Measurements from ENCODE around the gene CRY1.
"Not testable (repeated sequence)": the region's sequence is repeated elsewhere in the genome, so short reads cannot be mapped to it uniquely, and the experiment has no call there.

Gene CRY1

DNA sequence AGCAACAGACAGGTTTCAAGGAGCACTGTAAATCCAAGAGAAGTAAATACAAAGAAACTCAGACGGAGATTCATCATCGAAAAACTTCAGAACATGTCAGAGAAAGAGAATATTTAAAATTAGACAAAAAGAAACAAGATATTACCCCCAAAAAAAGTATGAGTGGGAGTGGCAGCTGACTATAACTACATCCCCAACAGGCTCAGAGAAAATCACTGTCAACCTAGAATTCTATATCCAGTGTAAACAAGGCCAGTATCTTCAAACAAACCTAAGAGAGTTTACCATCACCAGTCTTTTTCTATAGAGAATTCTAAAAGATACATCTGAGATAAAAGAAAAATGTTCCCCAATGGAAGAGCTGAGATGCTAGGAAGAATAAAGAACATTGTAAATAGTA, 39.6 kb downstream of the CRY1 start:
- Mint-ChIP-seq H3K4me3 (no peak overlapping the region), H3K4me1 (no peaks in the 10 kb centered on the region), H3K27me3 (no peaks in the 10 kb centered on the region), H3K27ac (no peak overlapping the region), H3K36me3 (peaks cover 20% of the 10 kb centered on the region), H3K9me3 (peaks cover 22% of the 10 kb centered on the region)
- ATAC-seq, result no peak

GRCh38 chr12:107045186-107045585, 48.2 kb downstream of the CRY1 start:
- H3K9me3 Mint-ChIP-seq, result peaks cover 25% of the 10 kb centered on the region
- H3K4me3 Mint-ChIP-seq, result no peak overlapping the region
- H3K4me1 Mint-ChIP-seq, result no peaks in the 10 kb centered on the region
- H3K27ac Mint-ChIP-seq, result no peak overlapping the region
- peaks cover 20% of the 10 kb centered on the region for H3K27me3 Mint-ChIP-seq
- ATAC-seq, result no peak
- H3K36me3 Mint-ChIP-seq, result peaks cover 11% of the 10 kb centered on the region

DNA sequence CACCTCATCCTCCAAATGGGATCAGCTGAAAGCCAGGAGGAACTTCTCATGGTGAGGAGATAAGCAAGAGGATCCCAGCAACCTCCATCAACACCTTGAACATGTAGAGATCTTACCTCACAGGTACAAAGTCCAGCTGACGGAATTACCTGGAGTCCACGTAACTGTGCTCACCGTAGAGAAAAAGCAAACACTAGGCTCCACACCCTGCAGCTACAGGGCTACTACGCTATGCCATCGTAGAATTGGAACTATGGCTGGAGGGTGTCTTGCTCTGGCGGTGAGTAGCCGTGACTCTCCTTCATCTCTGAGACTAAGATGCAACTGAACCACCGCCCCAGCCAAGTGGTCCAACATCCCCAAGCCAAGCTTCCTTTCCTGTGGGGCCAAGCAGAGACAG, 50.5 kb downstream of the CRY1 start:
- no peak for ATAC-seq
- Mint-ChIP-seq H3K4me3 (no peak overlapping the region), H3K4me1 (no peaks in the 10 kb centered on the region), H3K36me3 (peaks cover 12% of the 10 kb centered on the region), H3K27ac (no peak overlapping the region), H3K9me3 (peaks cover 16% of the 10 kb centered on the region), H3K27me3 (peaks cover 30% of the 10 kb centered on the region)

GRCh38 chr12:107035733-107036132, 57.6 kb downstream of the CRY1 start:
- no peaks in the 10 kb centered on the region for H3K9me3 Mint-ChIP-seq
- H3K27me3 Mint-ChIP-seq, result peaks cover 9% of the 10 kb centered on the region
- H3K4me3 Mint-ChIP-seq, result no peak overlapping the region
- H3K27ac Mint-ChIP-seq, result no peak overlapping the region
- peaks cover 7% of the 10 kb centered on the region for H3K36me3 Mint-ChIP-seq
- H3K4me1 Mint-ChIP-seq, result no peaks in the 10 kb centered on the region
- no peak for ATAC-seq

DNA sequence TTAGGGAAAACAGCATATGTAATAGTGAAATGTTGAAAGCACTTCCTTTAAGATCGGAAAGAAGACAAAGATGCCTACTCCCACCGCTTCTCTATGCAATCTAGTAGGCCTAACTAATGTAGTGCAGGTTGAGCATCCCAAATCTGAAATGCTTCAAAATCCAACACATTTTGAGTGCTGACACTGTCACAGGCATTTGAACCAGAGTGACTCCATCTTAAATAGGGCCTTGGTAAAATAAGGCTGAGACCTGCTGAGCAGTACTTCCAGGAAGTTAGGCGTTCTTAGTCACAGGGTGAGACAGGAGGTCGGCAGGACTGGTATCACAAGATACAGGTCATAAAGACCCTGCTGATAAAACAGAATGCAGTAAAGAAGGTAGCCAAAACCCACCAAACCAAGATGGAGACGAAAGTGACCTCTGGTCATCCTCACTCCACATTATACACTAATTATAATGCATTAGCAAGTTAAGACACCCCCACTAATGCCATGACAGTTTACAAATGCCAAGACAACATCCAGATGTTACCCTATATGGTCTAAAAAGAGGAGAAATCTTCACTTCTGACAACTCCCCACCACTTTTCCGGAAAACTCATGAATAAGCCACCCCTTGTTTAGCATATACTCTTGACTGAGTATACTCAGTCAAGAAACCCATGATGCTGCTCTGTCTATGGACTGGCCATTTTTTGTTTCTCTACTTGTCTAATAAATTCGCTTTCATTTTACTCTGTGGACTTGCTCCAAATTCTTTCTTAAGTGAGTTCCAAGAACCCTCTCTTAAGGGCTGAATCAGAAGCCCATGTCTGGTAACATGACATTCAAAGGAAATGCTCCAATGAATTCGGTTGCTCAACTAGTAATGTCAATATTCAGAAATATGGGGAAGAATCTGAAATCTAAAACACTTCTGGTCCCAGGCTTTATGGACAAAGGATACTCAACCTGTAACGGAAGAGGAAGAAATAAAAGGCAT, 59.3 kb downstream of the CRY1 start:
- ATAC-seq, result no peak
- no peaks in the 10 kb centered on the region for H3K4me1 Mint-ChIP-seq
- H3K36me3 Mint-ChIP-seq, result peaks cover 7% of the 10 kb centered on the region
- H3K27me3 Mint-ChIP-seq, result peaks cover 9% of the 10 kb centered on the region
- no peaks in the 10 kb centered on the region for H3K9me3 Mint-ChIP-seq
- H3K27ac Mint-ChIP-seq, result no peak overlapping the region
- no peak overlapping the region for H3K4me3 Mint-ChIP-seq

DNA sequence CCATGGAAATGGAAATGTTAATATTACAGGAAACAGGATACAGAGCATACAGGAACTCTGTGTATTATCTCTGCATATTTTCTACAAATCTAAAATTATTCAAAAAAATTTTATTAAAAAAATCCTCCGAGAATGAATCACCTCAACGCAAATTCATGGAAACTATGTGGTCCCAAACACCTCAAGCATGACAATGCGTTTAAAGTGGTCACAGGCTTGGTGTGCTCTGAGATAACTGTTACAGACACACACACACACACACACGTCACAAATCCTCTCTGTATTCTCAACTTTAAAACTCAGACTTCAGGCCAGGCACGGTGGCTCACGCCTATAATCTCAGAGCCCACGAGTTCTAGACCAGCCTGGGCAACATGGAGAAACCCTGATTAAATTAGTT, 61.1 kb downstream of the CRY1 start:
- no peaks in the 10 kb centered on the region for H3K36me3 Mint-ChIP-seq
- H3K27ac Mint-ChIP-seq, result no peak overlapping the region
- no peaks in the 10 kb centered on the region for H3K4me1 Mint-ChIP-seq
- H3K9me3 Mint-ChIP-seq, result no peaks in the 10 kb centered on the region
- H3K27me3 Mint-ChIP-seq, result no peaks in the 10 kb centered on the region
- no peak overlapping the region for H3K4me3 Mint-ChIP-seq
- ATAC-seq, result no peak

GRCh38 chr12:107031061-107031460, 62.3 kb downstream of the CRY1 start:
- no peaks in the 10 kb centered on the region for H3K4me1 Mint-ChIP-seq

GRCh38 chr12:107029081-107029480, 64.3 kb downstream of the CRY1 start:
- Mint-ChIP-seq H3K9me3 (no peaks in the 10 kb centered on the region), H3K27ac (no peak overlapping the region), H3K36me3 (no peaks in the 10 kb centered on the region), H3K27me3 (no peaks in the 10 kb centered on the region), H3K4me1 (no peaks in the 10 kb centered on the region), H3K4me3 (no peak overlapping the region)
- no peak for ATAC-seq

More at GRCh38 chr12:107031061-107031460, 62.3 kb downstream of the CRY1 start:
- Mint-ChIP-seq H3K36me3 (no peaks in the 10 kb centered on the region), H3K27me3 (no peaks in the 10 kb centered on the region), H3K9me3 (no peaks in the 10 kb centered on the region), H3K4me3 (no peak overlapping the region), H3K27ac (no peak overlapping the region)
- ATAC-seq, result no peak

DNA sequence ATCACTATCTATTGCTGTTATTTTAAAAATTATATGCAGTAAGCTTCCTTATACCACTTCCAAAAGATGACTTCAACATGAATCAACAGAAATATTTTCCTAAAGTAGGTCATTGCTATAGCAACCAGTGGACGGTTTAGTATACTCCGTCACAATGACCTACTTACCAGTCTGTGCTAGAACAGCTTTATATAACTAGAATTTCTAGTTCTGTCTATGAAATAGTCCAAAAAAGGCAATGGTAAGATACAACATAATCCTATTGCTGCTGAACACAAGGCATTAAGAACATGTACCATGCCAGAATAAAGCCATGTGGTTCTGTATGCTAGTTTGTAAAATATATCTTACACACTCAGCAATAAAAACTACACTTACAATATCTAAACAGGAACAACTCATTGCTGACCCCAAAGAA, 65.7 kb downstream of the CRY1 start:
- H3K4me3 Mint-ChIP-seq, result no peak overlapping the region
- H3K27me3 Mint-ChIP-seq, result no peaks in the 10 kb centered on the region
- ATAC-seq, result no peak
- no peak overlapping the region for H3K27ac Mint-ChIP-seq
- no peaks in the 10 kb centered on the region for H3K4me1 Mint-ChIP-seq
- no peaks in the 10 kb centered on the region for H3K9me3 Mint-ChIP-seq
- H3K36me3 Mint-ChIP-seq, result no peaks in the 10 kb centered on the region

DNA sequence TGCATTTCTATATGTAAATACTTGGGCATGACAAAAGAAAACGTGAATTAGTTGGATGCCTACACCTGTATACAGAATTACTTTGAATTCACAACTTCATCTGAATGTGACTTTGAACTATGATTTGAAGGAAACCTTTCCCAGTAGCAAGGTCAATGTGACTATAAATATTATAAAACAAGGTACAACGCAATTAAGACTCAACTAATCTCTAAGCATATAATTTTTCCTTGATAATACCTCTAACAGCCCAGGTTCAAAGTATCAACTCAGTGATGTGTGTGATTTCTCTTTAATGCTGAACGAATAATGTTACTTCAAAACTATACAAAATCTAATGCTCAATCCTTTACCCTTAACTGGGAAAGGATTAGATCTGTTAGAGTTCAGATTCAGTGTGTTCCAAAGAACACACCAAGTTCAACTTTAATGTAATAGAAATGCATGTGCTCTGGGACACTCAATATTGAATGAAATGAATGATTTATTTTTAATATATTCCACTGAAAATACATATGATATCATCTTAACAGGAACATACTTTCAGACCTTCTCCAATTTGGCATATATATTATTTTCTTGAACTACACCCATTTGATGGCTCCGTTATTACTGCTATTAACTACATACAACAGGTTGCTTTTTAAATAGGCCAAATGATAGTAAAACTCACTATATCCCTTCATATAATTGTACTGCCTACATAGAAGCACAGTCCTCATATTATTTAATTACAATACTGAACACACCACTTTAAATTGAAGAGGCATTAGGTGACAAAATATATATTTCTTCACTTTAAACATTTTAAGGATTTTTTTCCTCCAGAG, 66.3 kb downstream of the CRY1 start:
- Mint-ChIP-seq H3K27ac (no peak overlapping the region), H3K4me3 (no peak overlapping the region), H3K4me1 (no peaks in the 10 kb centered on the region), H3K36me3 (no peaks in the 10 kb centered on the region), H3K27me3 (no peaks in the 10 kb centered on the region), H3K9me3 (no peaks in the 10 kb centered on the region)
- no peak for ATAC-seq

- H3K27me3 Mint-ChIP-seq, H3K36me3 Mint-ChIP-seq, H3K9me3 Mint-ChIP-seq, H3K4me3 Mint-ChIP-seq, H3K27ac Mint-ChIP-seq, H3K4me1 Mint-ChIP-seq, ATAC-seq: not testable (repeated sequence)
These were observed 67.0 kb downstream of the CRY1 start for GRCh38 chr12:107026356-107026755.

DNA sequence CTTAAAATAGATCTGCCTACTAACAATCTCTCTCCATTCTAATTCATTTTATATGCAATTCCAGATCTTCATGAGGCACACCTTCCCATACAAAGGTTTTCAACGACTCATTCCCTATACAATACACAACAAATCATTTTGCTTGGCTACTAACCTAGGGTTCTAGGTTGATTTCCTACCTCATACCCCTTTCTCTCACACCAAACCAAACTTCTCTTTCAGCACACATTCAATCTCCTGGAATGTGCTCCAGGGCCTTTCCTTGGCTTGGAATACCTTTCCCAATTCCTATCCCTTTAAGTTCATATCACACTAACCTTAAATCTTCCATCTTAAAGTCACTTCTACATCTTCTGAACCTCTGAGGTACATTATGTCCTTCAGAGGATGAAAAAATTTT, 67.7 kb downstream of the CRY1 start:
- no peaks in the 10 kb centered on the region for H3K9me3 Mint-ChIP-seq
- no peaks in the 10 kb centered on the region for H3K27me3 Mint-ChIP-seq
- H3K36me3 Mint-ChIP-seq, result peaks cover under 1% of the 10 kb centered on the region
- H3K4me1 Mint-ChIP-seq, result no peaks in the 10 kb centered on the region
- no peak overlapping the region for H3K27ac Mint-ChIP-seq
- no peak for ATAC-seq
- H3K4me3 Mint-ChIP-seq, result no peak overlapping the region

GRCh38 chr12:107019546-107019945, 73.8 kb downstream of the CRY1 start:
- H3K9me3 Mint-ChIP-seq, result peaks cover 5% of the 10 kb centered on the region
- no peak overlapping the region for H3K4me3 Mint-ChIP-seq
- H3K4me1 Mint-ChIP-seq, result no peaks in the 10 kb centered on the region
- no peak overlapping the region for H3K27ac Mint-ChIP-seq
- ATAC-seq, result no peak
- H3K27me3 Mint-ChIP-seq, result no peaks in the 10 kb centered on the region
- peaks cover 20% of the 10 kb centered on the region for H3K36me3 Mint-ChIP-seq

- Mint-ChIP-seq H3K9me3 (peaks cover 5% of the 10 kb centered on the region), H3K27ac (no peak overlapping the region), H3K4me1 (no peaks in the 10 kb centered on the region), H3K36me3 (peaks cover 20% of the 10 kb centered on the region), H3K4me3 (no peak overlapping the region), H3K27me3 (no peaks in the 10 kb centered on the region)
- ATAC-seq, result no peak
These were observed 76.3 kb downstream of the CRY1 start for GRCh38 chr12:107017042-107017441.

GRCh38 chr12:107014055-107014454, 79.3 kb downstream of the CRY1 start:
- Mint-ChIP-seq H3K4me1 (no peaks in the 10 kb centered on the region), H3K27ac (no peak overlapping the region), H3K4me3 (no peak overlapping the region), H3K9me3 (no peaks in the 10 kb centered on the region), H3K27me3 (peaks cover 2% of the 10 kb centered on the region), H3K36me3 (peaks cover 14% of the 10 kb centered on the region)
- no peak for ATAC-seq

Measured in stimulated activated memory B cell treated with anti-CD40 and anti-IgM and Interleukin-4, amounts not matched to agents 10 μg/mL and 1 μg/mL and 100 μg/mL, for 72 hours (primary cell).